ENCODE measurements around the gene NPTX1.

Gene NPTX1

GRCh38 chr17:80478487-80479245 is 2.3 kb upstream of the NPTX1 start:
- DNase-seq (ENCODE audit: low read depth in 2 of 2): no peak

GRCh38 chr17:80477647-80478478 is 1.5 kb upstream of the NPTX1 start:
- DNase-seq (ENCODE audit: low read depth in 2 of 2): no peak

GRCh38 chr17:80476877-80477646 is 655 bp upstream of the NPTX1 start:
- DNase-seq (ENCODE audit: low read depth in 2 of 2): no peak

- no peak for DNase-seq (ENCODE audit: low read depth in 2 of 2)
These were observed 1.2 kb downstream of the NPTX1 start for GRCh38 chr17:80474961-80475909.

- no peak for DNase-seq (ENCODE audit: low read depth in 2 of 2)
These were observed 2.0 kb downstream of the NPTX1 start for GRCh38 chr17:80474231-80474960.

- no peak for DNase-seq (ENCODE audit: low read depth in 2 of 2)
These were observed 2.7 kb downstream of the NPTX1 start for GRCh38 chr17:80473701-80474100.

- no peak for DNase-seq (ENCODE audit: low read depth in 2 of 2)
These were observed 3.4 kb downstream of the NPTX1 start for GRCh38 chr17:80472996-80473395.

- no peak for DNase-seq (ENCODE audit: low read depth in 2 of 2)
These were observed 4.5 kb downstream of the NPTX1 start for GRCh38 chr17:80471922-80472321.

GRCh38 chr17:80470603-80471002 is 5.8 kb downstream of the NPTX1 start:
- no peak for DNase-seq (ENCODE audit: low read depth in 2 of 2)

GRCh38 chr17:80469667-80470066 is 6.7 kb downstream of the NPTX1 start:
- no peak for DNase-seq (ENCODE audit: low read depth in 2 of 2)

GRCh38 chr17:80468781-80469493 is 7.5 kb downstream of the NPTX1 start:
- DNase-seq (ENCODE audit: low read depth in 2 of 2): no peak

GRCh38 chr17:80468242-80468641 is 8.2 kb downstream of the NPTX1 start:
- DNase-seq (ENCODE audit: low read depth in 2 of 2): no peak

- no peak for DNase-seq (ENCODE audit: low read depth in 2 of 2)
These were observed 10.2 kb downstream of the NPTX1 start for GRCh38 chr17:80466188-80466705.

- no peak for DNase-seq (ENCODE audit: low read depth in 2 of 2)
These were observed 11.0 kb downstream of the NPTX1 start for GRCh38 chr17:80465327-80465974.

GRCh38 chr17:80464486-80464885 is 11.9 kb downstream of the NPTX1 start:
- no peak for DNase-seq (ENCODE audit: low read depth in 2 of 2)

- DNase-seq (ENCODE audit: low read depth in 2 of 2): no peak
These were observed 12.5 kb downstream of the NPTX1 start for GRCh38 chr17:80463784-80464400.

GRCh38 chr17:80461528-80462160 is 14.8 kb downstream of the NPTX1 start:
- DNase-seq (ENCODE audit: low read depth in 2 of 2): no peak

GRCh38 chr17:80460429-80460834 is 16.0 kb downstream of the NPTX1 start:
- DNase-seq (ENCODE audit: low read depth in 2 of 2): no peak

Data from stimulated activated CD8-positive, alpha-beta memory T cell treated with anti-CD3 and anti-CD28 coated beads, Interleukin-2, amount 100 ng/mL, for 48 hours (primary cell).